Stimulated activated CD4-positive, alpha-beta T cell treated with anti-CD3 and anti-CD28 coated beads, Interleukin-12 subunit alpha, Interleukin-12 subunit beta, amount 100 ng/mL, for 4 hours (primary cell): ENCODE results near the gene CSNK1D.
A peak's percentile ranks its signal among the peaks of the same experiment; 100 is the strongest.

ENCODE experiments used
- DNase-seq: peaks from one replicate; pipeline ENCODE4 v3.0.0-alpha.2; 2020

The CSNK1D gene

DNA sequence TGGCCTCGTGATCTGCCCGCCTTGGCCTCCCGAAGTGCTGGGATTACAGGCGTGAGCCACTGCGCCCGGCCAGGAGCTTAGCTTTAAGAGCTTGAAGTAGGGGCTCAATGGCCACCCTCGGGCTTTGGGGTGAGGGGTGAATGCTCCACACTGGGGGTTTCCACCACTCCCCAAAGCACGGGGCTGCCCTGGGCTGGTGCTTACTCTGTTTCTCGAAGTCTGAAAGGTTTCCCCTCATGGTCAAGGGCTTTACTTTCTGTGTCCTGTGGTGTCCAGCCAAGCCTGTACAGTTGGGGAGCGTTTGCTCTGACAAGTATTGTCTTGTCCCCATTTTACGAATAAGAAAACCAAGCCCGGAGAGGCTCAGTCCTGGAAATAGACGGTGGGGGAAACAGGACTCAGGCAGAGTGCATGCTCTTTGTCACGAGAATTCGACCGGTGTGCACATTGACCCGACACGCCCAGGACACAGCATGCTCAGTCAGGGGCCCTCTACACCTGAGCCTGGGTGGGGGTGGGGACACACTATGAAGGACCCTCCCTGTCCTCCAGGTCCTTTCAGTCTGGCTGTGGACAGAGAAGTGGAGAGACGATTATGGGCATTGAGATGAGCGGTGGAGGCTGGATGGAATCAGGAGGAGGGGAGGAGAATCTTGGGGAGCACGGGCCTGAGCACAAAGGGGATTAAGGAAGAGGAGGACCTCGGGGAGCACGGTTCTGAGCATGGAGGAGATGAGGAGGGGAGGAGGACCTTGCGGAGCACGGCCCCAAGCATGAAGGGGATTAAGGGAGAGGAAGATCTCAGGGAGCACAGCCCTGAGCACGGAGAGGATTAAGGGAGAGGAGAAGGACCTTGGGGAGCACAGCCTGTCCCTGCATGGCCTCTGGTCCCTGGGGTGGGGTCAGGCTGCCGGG lies 36.4 kb upstream of the CSNK1D start:
- DNase-seq = no peak

- DNase-seq = no peak
Observed at GRCh38 chr17:82305727-82306300, 32.3 kb upstream of the CSNK1D start.

GRCh38 chr17:82304826-82305726 lies 31.6 kb upstream of the CSNK1D start:
- DNase-seq = no peak

DNA sequence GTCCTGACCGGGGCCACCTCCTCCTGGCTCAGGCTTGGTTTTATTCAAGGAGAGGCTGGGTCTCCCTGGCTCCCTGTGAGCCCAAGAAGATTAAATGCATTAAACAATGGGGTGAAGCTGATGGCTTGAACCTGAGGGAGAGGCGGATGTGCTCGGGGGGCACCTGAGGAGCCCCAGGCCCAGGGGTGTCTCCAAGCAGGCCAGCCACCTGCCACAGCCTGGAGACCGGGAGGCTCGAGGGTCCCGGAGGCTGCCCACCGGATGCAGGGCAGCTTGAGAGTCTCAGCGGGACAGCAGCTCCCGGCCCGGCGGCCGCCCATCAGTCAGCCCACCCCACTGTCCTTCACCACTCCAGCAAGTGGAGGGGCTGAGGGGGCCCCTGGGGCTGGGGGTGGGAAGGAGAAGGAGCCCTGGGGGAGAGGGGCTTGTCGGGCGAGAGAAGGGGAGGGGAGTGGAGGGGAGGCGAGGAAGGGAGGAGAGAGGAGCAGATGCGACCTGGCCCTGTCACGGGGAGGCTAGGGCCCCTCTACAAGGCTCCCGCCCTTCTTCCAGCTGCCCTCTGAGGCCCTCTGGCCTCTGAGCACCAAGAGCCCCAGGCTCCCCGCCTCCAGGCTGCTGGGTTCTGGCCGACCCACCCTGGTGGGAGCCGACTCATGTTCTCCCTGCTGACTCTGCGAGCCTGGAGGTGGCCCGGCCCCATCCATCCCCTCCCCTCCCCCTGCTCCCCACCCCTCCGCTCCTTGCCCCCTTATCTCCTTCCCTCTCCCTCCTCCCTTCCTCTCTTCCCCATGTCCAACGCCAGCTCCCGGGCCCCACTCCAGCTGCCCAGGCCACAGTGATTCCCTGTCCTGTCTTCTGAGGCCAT lies 30.7 kb upstream of the CSNK1D start:
- DNase-seq = no peak

GRCh38 chr17:82302991-82303943 lies 29.8 kb upstream of the CSNK1D start:
- no peak for DNase-seq

DNA sequence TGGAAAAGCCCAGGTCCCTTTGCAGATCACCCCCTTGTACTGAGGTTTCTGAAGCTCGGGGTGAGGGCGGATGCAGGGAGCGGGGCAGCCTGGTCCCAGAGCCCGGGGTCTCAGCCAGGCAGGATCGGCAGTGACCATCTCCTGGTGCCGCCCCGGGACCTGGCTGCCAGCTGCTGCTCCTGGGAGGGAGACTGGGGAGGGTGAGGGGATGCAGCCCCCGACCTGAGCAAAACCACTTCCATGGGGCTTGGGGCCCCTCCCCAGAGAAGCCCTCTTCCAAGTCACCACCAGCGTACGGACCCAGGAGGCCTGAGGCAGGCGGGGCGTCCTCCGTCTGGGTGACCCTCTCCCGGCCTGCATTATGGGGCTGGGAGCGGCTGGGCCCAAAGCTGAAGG lies 29.1 kb upstream of the CSNK1D start:
- DNase-seq = no peak

DNA sequence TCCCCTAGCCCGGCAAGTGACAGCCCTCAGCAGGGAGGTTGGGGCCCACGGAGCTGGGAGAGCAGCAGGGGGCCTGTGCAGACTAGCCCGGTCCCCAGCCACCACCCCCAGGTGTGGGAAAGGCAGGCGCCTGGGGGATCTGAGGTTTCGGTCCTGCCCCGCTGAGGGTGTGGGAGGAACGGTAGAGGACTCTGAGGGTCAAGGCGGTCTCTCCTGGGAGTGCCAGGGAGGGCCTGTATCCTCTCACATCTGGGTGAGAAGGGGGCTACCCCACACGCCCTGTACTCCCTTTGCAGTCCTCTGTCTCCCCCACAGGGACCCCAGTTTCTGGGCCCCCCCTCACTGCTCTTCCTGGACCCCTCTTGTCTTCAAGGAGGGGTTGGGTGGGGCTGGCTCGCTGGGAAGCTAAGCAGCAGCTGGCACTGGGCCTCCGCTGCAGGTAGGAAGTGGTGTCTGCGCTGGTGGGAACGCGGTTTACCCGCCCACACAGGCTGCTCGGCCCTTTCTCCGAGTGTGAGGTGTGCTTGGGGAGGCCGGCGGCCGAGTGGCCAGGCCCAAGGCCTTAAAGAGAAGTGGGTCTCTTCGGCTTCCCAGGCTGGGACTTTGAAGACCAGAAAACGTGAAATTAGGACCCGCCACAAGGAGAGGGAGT lies 28.5 kb upstream of the CSNK1D start:
- DNase-seq = peak; percentile 59

DNA sequence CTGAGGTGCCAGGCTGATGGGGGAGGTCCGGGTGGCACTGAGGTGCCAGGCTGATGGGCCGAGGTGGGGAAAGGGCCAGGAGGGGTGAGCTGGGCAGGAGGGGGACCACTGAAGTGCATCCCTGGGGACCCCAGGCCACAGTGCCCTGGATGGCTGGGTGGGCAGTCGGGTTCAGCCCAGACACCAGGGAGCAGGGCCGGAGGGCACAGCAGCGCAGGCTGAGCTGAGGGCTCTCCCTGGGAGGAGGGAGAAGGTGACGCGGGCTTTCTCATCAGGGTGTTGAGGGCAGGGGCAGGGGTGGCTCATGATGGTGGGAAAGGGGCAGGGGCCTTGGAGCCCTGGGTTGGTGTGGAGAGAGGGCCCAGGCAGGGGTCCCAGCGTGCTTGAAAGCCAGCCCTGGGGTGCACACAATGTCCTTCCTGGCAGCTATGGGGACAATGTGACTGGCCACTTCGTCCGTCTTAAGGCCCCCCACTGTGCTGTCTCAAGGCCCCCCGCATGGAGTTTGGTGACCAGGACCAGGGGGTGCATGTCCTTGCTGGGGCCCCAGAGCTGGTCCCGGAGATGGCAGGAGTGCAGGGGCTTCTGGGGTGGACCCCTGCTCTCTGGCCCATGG lies 27.9 kb upstream of the CSNK1D start:
- DNase-seq = no peak

- peak; percentile 66 for DNase-seq
Observed at GRCh38 chr17:82300707-82301270, 27.3 kb upstream of the CSNK1D start.

DNA sequence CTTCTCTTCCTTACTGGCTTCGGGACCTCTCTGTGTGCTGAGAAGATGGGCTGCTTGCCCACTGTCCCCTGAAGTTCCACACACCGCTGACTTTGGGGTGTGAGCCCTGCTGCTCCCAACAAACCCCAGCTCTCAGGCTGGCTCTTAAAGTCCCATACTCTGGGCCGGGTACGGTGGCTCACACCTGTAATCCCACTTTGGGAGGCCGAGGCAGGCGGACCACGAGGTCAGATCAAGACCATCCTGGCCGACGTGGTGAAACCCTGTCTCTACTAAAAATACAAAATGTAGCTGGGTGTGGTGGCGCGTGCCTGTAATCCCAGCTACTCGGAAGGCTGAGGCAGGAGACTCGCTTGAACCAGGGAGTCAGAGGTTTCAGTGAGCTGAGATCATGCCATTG lies 26.7 kb upstream of the CSNK1D start:
- no peak for DNase-seq

DNA sequence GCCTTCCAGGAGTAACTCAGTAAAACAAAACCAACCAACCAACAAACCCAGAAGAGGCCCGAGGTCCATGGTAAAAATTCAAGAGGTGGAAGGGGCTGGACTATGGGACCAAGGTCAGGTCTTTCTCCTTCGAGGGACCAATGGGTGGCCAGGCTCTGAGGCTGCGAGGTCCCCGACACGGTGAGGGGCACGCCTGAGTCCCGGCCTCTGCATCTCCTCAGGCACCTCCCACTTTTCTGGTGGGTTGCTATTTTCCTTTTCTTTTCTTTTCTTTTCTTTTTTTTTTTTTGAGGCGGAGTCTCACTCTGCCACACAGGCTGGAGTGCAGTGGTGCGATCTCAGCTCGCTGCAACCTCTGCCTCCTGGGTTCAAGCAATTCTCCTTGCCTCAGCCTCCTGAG lies 26.0 kb upstream of the CSNK1D start:
- peak; percentile 40 for DNase-seq

GRCh38 chr17:82298538-82299421 lies 25.3 kb upstream of the CSNK1D start:
- no peak for DNase-seq

- peak; percentile 81 for DNase-seq
Observed at GRCh38 chr17:82297714-82298537, 24.4 kb upstream of the CSNK1D start.

DNA sequence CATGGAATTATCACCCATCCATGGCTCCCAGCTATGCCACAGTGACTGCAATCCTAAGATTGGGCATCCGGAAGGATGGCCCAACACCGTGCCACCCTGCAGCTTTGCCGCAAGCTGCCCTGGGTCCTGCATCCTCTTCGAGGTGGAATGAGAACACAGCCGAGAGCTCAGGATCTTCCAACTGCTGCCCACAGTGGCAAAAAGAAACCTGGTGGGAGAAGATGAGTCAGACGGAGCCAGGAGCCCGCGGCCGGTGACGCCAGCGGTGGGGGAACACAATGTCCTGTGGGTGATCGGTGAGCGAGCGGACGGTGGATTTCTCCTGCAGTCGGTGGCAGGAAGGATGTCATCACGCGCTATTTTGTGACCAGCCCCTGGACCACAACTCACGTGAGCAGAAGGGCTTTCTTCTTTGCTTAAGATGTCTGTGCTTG lies 23.8 kb upstream of the CSNK1D start:
- peak; percentile 70 for DNase-seq

DNA sequence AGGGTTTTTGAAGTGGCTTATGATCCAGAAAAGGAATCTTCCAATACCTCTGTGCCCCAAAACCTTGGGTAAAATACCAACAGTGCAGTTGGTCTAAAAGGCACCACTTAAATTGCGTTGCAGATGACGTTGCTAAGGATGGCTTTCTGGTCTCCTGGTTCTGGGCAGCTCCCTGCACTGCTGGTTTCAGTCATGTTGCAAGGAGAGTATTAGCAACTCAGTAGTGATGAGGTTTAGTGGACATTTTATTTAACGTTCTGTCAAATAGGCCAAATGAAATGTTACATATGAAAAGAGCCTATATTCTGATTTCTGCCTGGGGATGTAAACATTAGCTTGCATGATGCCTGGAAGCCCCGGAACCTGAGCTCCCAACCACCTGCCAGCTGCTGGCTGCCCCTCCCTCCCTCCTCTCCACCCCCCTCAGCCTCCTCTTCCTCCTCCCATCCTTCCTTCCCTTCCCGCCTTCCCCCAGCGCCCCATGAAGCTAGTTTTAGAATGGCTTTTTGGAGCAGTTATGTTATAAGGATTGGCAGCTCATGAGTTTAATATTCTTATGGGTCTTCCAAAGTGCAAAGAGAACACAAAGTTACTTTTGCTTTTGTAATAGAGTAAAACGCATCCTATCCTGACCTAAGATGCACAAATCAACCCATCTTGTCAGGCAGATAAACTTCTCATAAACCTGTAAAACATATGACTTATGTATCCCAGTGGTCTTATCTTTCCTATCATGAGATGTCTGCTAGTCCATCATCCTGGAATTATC lies 23.2 kb upstream of the CSNK1D start:
- DNase-seq = no peak

GRCh38 chr17:82295472-82295814 lies 21.9 kb upstream of the CSNK1D start:
- no peak for DNase-seq
